ENCODE data around the gene GDF3.
"Not testable (repeated sequence)": the region's sequence is repeated elsewhere in the genome, so short reads cannot be mapped to it uniquely, and the experiment has no call there.

Gene GDF3

DNA sequence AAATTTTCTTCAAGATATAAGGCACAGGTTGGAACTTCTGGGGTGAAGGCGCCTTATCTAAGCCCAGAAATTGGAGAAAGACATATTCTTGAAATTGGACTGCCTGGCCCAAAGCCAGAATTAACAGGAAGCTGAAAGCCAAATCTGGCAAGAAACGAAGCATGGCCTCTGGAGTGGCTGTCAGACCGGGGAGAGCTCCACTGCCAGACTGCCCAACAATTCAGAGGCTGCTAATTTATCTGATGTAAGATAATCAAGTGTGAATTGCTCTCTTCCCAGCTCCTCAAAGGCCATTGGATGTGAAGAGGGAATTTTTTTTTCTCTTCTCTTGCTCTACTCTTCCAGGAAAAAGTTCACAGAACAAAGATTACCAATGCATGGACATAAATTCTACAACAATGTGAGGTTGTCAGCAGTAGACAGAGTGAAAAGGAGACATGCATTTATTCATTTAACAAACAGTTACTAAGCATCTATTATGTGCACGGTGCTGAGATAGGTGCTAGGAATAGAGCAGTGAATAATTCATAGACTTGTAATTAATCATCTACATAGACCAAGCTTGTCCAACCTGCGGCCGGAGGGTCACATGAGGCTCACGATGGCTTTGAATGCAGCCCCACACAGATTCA lies at the start of gene GDF3:
Gene GDF3, minus strand, starts transcription at position 210 of the 632 bp plus-strand sequence. Its CDS starts 47 bp downstream, at position 163.
- DNase-seq (ENCODE audit: low read depth), result no peak

GRCh38 chr12:7732993-7733392 lies 37.4 kb upstream of the GDF3 start:
- DNase-seq (ENCODE audit: low read depth), result no peak

GRCh38 chr12:7731486-7731885 lies 35.9 kb upstream of the GDF3 start:
- DNase-seq (ENCODE audit: low read depth), result no peak

- DNase-seq (ENCODE audit: low read depth), result not testable (repeated sequence)
Measured at GRCh38 chr12:7730984-7731383, 35.4 kb upstream of the GDF3 start.

DNA sequence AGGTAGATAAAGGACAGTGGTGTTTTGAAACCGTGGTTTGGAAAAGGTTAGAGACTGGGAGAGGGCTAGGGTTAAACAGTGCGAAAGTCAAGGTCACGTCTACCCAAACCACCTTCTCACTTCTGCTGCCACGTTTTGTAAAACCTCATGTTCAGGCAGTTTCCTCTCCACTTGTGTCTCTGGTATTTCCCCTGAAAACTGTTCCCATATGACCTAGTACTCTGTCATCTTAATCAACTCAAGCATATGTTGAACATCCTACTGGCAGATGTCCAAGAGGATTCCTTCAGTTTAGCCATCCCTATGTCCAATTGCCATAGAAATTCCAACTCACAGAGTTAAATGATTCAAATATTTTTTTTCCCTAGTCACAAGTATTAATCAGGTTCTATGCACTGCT lies 34.2 kb upstream of the GDF3 start:
- peak; percentile 22 for DNase-seq (ENCODE audit: low read depth)

DNA sequence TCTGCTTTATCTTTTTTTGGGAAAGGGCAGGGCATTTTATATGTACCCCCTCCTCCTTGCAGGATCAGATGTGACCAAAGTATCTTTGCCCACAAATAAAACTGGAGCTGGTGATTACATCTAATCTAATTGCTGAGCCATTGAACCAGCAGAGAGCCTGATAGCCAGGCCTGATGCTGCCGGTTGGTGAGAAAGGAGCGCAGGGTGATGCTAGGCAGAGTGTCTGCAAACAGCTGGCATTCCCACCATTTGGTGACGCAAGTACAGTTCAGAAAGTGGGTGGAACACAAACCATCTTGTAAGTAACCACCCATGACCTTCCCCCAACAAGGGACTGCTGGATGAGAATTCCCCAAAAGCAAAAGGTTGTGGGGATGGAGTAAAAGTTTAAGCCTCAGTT lies 28.4 kb upstream of the GDF3 start:
- no peak for DNase-seq (ENCODE audit: low read depth)

DNA sequence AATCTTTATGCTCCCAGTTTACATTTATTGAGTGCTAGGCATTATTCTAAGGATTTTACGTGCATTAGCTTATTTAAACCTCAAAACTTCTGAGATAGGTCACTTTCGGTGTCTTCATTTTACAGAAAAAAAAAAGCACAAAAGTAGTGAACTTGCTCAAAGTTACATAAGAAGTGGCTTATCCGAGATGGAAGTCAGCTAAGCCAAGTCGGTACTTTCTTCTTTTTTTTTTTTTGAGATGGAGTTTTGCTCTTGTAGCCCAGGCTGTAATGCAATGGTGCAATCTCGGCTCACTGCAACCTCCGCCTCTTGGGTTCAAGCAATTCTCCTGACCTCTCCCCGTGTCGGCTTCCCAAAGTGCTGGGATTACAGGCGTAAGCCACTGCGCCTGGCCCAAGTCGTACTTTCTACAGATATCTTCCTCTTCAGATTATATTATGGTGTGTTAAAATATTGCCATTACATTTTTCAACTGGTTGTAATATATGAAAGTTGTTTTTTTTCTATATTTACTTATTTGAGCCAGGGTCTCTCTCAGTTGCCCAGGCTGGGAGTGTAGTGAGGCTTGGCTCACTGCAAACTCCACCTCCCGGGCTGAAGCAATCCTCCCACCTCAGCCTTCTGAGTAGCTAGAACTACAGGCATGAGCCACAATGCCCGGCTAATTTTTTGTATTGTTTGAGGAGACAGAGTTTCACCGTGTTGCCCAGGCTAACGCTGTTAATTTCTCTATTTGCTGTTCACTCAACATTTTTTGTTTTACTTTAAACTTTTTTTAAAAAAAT lies 24.6 kb upstream of the GDF3 start:
- DNase-seq (ENCODE audit: low read depth), result no peak

GRCh38 chr12:7716381-7716780 lies 20.8 kb upstream of the GDF3 start:
- DNase-seq (ENCODE audit: low read depth), result peak; percentile 7

- no peak for DNase-seq (ENCODE audit: low read depth)
Measured at GRCh38 chr12:7712841-7713442, 17.4 kb upstream of the GDF3 start.

DNA sequence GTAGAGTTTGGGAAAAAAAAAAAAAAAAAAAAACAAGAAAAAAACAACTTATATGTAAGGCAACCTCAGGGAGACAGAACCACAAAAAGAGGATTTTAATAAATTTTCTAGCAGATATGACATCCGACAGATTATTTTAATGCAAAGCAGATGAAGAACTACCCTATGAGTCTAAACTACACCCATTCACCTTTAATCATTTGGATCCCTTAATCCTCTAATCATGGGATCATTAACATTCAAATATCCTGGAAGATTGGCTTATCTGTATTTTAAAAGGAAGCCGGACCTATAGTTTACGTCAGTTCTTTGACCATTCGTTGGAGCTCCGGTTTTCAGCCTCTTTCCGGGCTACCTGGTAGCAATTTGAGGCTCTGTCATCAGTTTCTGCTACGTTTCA lies 15.6 kb upstream of the GDF3 start, which contains the start of gene DPPA3:
Gene DPPA3, plus strand, starts transcription at position 301 of the 400 bp plus-strand sequence. CDS start 138 bp downstream, outside the sequence.
- DNase-seq (ENCODE audit: low read depth), result no peak

DNA sequence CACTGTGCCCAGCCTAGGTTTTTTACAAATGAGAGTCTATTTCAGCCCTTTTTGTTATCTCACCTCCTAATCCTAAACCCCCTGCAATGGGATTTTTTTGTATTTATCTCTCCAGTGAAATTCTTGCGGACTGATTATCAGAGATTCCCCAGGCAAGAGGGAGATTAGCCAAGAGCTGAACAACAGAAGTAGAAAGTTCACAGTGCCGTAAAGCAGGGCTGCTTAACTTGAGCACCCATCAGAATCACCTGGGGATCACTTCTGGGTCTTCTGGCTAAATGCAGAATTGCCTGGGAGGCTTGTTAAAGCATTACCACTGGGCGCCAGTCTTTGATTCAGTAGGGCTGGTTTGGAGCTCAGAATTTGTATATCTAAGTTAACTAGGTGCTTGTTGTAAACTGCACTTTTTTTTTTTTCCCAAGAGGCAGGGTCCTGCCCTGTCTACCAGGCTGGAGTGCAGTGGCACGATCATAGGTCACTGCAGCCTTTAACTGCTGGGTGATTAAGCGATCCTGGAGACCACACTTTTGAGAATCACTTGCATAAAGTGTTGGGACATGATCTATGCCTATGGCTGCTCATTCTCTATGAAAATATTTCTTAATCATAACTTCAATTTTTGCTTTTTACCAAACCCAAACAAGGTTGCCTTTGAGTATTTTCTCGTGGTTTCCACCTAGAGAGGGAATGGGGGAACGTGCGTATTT lies 14.5 kb upstream of the GDF3 start:
- no peak for DNase-seq (ENCODE audit: low read depth)

GRCh38 chr12:7705846-7706245 lies 10.3 kb upstream of the GDF3 start:
- no peak for DNase-seq (ENCODE audit: low read depth)

DNA sequence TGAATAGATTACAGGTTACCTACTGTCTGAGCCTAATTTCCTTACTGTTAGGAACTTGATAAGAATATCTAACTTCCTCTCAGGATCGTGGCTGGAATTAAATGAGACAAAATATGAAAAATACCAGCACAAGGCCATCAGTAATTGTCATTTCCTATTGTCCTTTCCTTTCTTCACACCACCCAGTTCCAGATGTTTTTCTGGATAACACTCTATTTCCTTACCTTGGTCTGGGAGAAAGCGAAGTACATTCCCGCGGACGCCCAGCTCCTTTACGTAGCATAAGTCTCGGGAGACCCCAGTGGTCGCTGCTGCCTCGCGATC lies 376 bp downstream of the GDF3 start:
- no peak for DNase-seq (ENCODE audit: low read depth)

GRCh38 chr12:7694556-7695236 lies 879 bp downstream of the GDF3 start:
- no peak for DNase-seq (ENCODE audit: low read depth)

DNA sequence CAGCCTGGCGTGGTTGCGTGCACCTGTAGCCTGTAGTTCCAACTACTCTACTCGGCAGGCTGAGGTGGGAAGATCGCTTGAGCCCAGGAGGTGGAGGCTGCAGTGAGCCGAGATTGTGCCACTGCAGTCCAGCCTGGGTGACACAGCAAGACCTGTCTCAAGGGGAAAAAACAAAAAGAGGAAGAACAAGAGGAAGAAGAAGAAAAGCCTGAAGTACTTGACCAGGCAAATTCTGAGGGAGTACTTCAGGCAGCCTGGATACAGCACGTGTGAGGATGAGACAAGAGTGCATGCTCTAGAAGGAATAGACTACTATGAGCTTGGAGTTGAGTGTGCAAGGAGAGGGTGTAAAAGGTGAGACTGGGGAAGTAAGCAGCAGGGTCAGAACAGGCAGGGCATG lies 1.8 kb downstream of the GDF3 start:
- DNase-seq (ENCODE audit: low read depth), result no peak

DNA sequence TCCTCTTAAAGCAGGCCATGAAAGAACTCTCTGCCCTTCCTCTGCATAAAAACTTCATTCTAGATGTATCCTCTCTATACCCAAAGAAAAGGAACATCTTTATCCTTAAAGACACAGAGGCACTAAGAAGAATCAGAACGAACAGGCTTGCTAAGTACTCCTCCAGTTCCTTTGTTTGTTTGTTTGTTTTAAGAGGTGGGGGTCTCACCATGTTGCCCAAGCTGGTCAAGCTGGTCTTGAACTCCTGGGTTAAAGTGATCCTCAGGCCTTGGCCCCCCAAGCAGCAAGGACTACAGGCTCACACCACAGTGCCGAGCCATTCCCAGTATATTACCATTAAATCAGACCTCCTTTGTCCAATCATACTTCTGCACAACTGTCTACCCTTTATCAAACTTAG lies 14.0 kb downstream of the GDF3 start:
- no peak for DNase-seq (ENCODE audit: low read depth)

- no peak for DNase-seq (ENCODE audit: low read depth)
Measured at GRCh38 chr12:7679251-7680045, 16.1 kb downstream of the GDF3 start.

DNA sequence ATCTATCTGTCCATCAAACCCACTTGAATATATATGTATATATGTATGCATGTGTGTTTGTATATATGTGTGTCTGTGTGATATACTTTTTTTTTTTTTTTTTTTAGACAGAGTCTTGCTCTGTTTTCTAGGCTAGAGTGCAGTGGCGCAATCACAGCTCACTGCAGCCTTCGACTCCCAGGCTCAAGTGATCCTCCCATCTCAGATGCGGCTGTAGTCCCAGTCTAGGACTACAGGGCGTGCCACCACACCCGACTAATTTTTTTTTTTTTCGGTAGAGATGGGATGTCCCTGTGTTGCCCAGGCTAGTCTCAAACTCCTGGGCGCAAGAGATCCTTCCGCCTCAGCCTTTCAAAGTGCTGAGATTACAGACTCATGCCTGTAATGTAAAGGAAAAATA lies 16.8 kb downstream of the GDF3 start:
- DNase-seq (ENCODE audit: low read depth), result no peak

DNA sequence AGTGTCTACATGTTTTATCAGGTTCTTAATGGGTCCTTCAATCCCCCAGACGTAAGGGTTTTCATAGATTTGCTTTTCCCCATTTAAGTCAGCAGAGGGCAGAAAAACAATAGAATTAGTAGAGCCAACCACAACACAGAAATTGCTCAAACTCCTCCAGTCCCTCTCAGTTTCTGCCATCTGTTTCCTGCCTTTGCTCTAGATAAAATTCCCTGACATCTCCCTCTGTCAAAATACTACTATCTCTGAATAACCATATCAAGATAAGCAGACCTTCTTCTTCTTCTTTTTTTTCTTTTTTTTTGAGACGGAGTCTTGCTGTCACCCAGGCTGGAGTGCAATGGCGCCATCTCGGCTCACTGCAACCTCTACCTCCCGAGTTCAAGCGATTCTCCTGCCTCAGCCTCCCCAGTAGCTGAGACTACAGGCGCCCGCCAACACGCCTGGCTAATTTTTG lies 18.1 kb downstream of the GDF3 start:
- DNase-seq (ENCODE audit: low read depth), result peak; percentile 16

DNA sequence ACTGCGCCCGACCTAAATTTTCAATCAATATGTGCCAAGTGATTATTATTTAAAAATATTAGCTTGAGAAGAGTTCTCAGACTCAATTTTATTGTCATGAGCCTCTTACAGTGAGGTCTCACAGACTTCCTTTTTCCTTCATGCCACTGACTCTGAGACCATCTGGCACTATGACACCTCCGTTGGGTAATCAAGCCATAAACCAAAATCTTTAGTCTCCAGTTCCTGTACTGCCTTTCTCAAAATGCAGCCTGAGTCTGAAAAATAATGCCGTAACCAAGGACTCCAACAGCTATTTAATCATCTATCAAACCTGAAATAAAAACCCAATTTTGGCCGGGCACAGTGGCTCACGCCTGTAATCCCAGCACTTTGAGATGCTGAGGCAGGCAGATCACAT lies 20.1 kb downstream of the GDF3 start:
- not testable (repeated sequence) for DNase-seq (ENCODE audit: low read depth)

DNA sequence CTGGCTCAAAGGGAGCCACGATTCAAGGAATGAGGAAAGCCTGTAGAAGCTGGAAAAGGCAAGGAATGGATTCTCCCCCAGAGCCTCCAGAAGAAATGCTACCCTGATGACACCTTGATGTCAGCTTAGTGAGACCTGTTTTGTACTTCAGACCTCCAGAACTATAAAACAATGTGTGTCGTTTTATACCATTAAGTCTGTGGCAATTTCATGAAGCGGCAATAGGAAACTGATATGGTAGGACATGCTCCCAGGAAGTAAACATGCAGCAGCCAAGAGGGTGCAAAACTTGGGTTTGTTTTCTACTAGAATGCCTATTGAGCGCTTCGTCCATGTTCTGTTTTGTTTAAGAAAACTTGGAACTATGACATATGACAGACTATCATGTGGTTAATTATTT lies 27.4 kb downstream of the GDF3 start:
- no peak for DNase-seq (ENCODE audit: low read depth)

Measured in GM04504 (cell line).